GM23338 (cell line): ENCODE data around the gene SLC35G4. TPM values are rescaled to one million over a fixed set of nuclear protein-coding genes. Genes with fewer than 3 reads are reported as not detected.

Experiments used
- ATAC-seq: fragments of 200-7000 bp; cut with Tn5 transposase; 3 replicates; pipeline ENCODE4 v1.9.1; 2020
- DNase-seq: peaks from one replicate; pipeline ENCODE4 v3.0.0-alpha.2; 2015; ENCODE audit warnings: low spot score
- H2AFZ ChIP-seq: fragments of 200-600 bp; sonication (generic); 2 replicates; pipeline ENCODE4 v1.8.0; 2016; ENCODE audit warnings: antibody characterized with exemption, mild to moderate bottlenecking, moderate library complexity
- H3F3A ChIP-seq: fragments of 200-600 bp; sonication (generic); replicated peaks from 2 replicates; pipeline ENCODE4 v1.8.0; 2017; ENCODE audit warnings: antibody characterized with exemption, mixed run types, low read depth
- H3K27ac ChIP-seq: fragments of 200-600 bp; sonication (generic); 2 replicates; pipeline ENCODE4 v1.6.1; 2016; ENCODE audit warnings: low read depth
- H3K27me3 ChIP-seq: fragments of 200-600 bp; sonication (generic); 2 replicates; pipeline ENCODE4 v1.8.0; 2016; ENCODE audit warnings: mild to moderate bottlenecking, mixed run types, moderate library complexity; ENCODE audit not compliant: insufficient read depth
- H3K36me3 ChIP-seq: fragments of 200-600 bp; sonication (generic); 2 replicates; pipeline ENCODE4 v1.8.0; 2016; ENCODE audit warnings: mild to moderate bottlenecking; ENCODE audit not compliant: insufficient read depth
- H3K4me1 ChIP-seq: fragments of 200-600 bp; sonication (generic); 2 replicates; pipeline ENCODE4 v1.8.0; 2016; ENCODE audit warnings: mild to moderate bottlenecking, moderate library complexity; ENCODE audit not compliant: insufficient read depth
- H3K4me2 ChIP-seq: fragments of 200-600 bp; sonication (generic); 2 replicates; pipeline ENCODE4 v1.7.1; 2017; ENCODE audit warnings: mixed run types
- H3K4me3 ChIP-seq: fragments of 200-600 bp; sonication (generic); 2 replicates; pipeline ENCODE4 v1.6.1; 2016; ENCODE audit warnings: mixed run types
- H3K79me2 ChIP-seq: fragments of 200-600 bp; sonication (generic); replicated peaks from 2 replicates; pipeline ENCODE4 v1.8.0; 2017; ENCODE audit warnings: mild to moderate bottlenecking; ENCODE audit not compliant: insufficient read depth
- H3K9me2 ChIP-seq: fragments of 200-600 bp; sonication (generic); 2 replicates; pipeline ENCODE4 v1.8.0; 2017; ENCODE audit not compliant: insufficient read depth
- H4K20me1 ChIP-seq: fragments of 200-600 bp; sonication (generic); replicated peaks from 2 replicates; pipeline ENCODE4 v1.8.0; 2017; ENCODE audit warnings: mild to moderate bottlenecking; ENCODE audit not compliant: insufficient read depth
- H3K27ac Mint-ChIP-seq: 2 replicates; pipeline ENCODE4 v1.8.0; 2020; ENCODE audit warnings: inconsistent platforms, mild to moderate bottlenecking, moderate library complexity, mixed read lengths
- H3K27me3 Mint-ChIP-seq: 3 replicates; pipeline ENCODE4 v1.8.0; 2022; ENCODE audit warnings: low read depth, mild to moderate bottlenecking, moderate library complexity, mixed read lengths, inconsistent platforms; ENCODE audit not compliant: insufficient read depth, poor library complexity
- H3K36me3 Mint-ChIP-seq: 3 replicates; pipeline ENCODE4 v1.8.0; 2021; ENCODE audit warnings: low read depth, mild to moderate bottlenecking, inconsistent platforms, moderate library complexity, mixed read lengths
- H3K4me1 Mint-ChIP-seq: 3 replicates; pipeline ENCODE4 v1.8.0; 2020; ENCODE audit warnings: mild to moderate bottlenecking, inconsistent platforms, mixed read lengths
- H3K4me3 Mint-ChIP-seq: 3 replicates; pipeline ENCODE4 v1.8.0; 2021; ENCODE audit warnings: moderate library complexity, mild to moderate bottlenecking, inconsistent platforms, mixed read lengths
- H3K9me3 Mint-ChIP-seq: 3 replicates; pipeline ENCODE4 v1.8.0; 2020; ENCODE audit warnings: moderate library complexity, mild to moderate bottlenecking, inconsistent platforms, mixed read lengths
- CREB1 ChIP-seq: fragments of 250-450 bp; sonication (Bioruptor Pico); IDR thresholded peaks from 2 replicates; pipeline ENCODE4 v1.5.0; 2020; ENCODE audit warnings: low read depth, mild to moderate bottlenecking, moderate library complexity
- ETS1 ChIP-seq: IDR thresholded peaks from 2 replicates; pipeline ENCODE4 v1.6.1; 2016; ENCODE audit warnings: antibody characterized with exemption
- EZH2 ChIP-seq: fragments of 200-600 bp; sonication (generic); IDR thresholded peaks from one replicate; pipeline ENCODE4 v1.8.0; 2017; ENCODE audit warnings: antibody characterized with exemption, mild to moderate bottlenecking, low read depth; ENCODE audit not compliant: unreplicated experiment
- EZH2phosphoT487 ChIP-seq: fragments of 200-600 bp; sonication (generic); IDR thresholded peaks from one replicate; pipeline ENCODE4 v1.8.1; 2018; ENCODE audit warnings: antibody characterized with exemption; ENCODE audit not compliant: unreplicated experiment
- JUNB ChIP-seq: IDR thresholded peaks from one replicate; pipeline ENCODE4 v1.6.1; 2016; ENCODE audit warnings: antibody characterized with exemption; ENCODE audit not compliant: unreplicated experiment
- NANOG ChIP-seq: IDR thresholded peaks from 2 replicates; pipeline ENCODE4 v1.6.1; 2016; ENCODE audit warnings: antibody characterized with exemption, borderline replicate concordance
- POLR2AphosphoS5 ChIP-seq: IDR thresholded peaks from 2 replicates; pipeline ENCODE4 v1.6.1; 2016; ENCODE audit warnings: antibody characterized with exemption, low read depth
- REST ChIP-seq: IDR thresholded peaks from one replicate; pipeline ENCODE4 v1.6.1; 2018; ENCODE audit warnings: antibody characterized with exemption; ENCODE audit not compliant: unreplicated experiment
- STAT1 ChIP-seq: IDR thresholded peaks from one replicate; pipeline ENCODE4 v1.6.1; 2016; ENCODE audit warnings: antibody characterized with exemption; ENCODE audit not compliant: unreplicated experiment
- ZNF114 ChIP-seq: fragments of 250-450 bp; sonication (Bioruptor Pico); IDR thresholded peaks from 2 replicates; pipeline ENCODE4 v1.5.0; 2020; ENCODE audit warnings: mild to moderate bottlenecking, moderate library complexity
- ZNF331 ChIP-seq: fragments of 250-450 bp; sonication (Bioruptor Pico); IDR thresholded peaks from 2 replicates; pipeline ENCODE4 v1.5.0; 2020; ENCODE audit warnings: low read depth, mild to moderate bottlenecking, moderate library complexity
- ZNF462 ChIP-seq: fragments of 250-450 bp; sonication (Bioruptor Pico); IDR thresholded peaks from 2 replicates; pipeline ENCODE4 v1.5.0; 2020; ENCODE audit warnings: mild to moderate bottlenecking, moderate library complexity
- polyA plus RNA-seq: library from polyadenylated mRNA; unstranded; fragments of >200 nt; fragmentation: Nextera tagmentation; extraction: Ambion mirVana; gene quantifications from 2 replicates; pipeline ENCODE4 v1.2.1, GENCODE V29; 2016
- total RNA-seq: library from RNA; depleted of rRNA; stranded (reverse); fragments of >200 nt; shearing (Covaris generic); gene quantifications from 2 replicates; pipeline ENCODE4 v1.2.3, GENCODE V29; 2014
- TF ChIP-seq, protein P1 (sequence below), 2 experiments: fragments of 200-600 bp in 1 of 2; sonication (generic) in 1 of 2; conservative IDR thresholded peaks; 2 replicates each; pipeline versions ENCODE4 v1.5.1 to v1.6.1; 2016 to 2017; ENCODE audit warnings: antibody characterized with exemption in 2 of 2, low read depth in 2 of 2, mild to moderate bottlenecking in 2 of 2, moderate library complexity in 1 of 2

SLC35G4 gene
- total and polyA plus RNA-seq, 2 experiments from 2014 or later: not detected

GRCh38 chr18:11577271-11578112 is 31.9 kb upstream of the SLC35G4 start:
- Mint-ChIP-seq H3K4me3 (no peak overlapping the region), H3K27ac (no peak overlapping the region), H3K9me3 (no peaks in the 10 kb centered on the region), H3K4me1 (peaks cover 8% of the 10 kb centered on the region; the same call in 2 of the 3 replicates), H3K36me3 (no peaks in the 10 kb centered on the region), H3K27me3 (peaks cover 2% of the 10 kb centered on the region)
- no peaks in the 10 kb centered on the region for H3K4me1 ChIP-seq
- no peaks in the 10 kb centered on the region for H3K27me3 ChIP-seq
- H3K27ac ChIP-seq: no peak overlapping the region
- no peaks in the 10 kb centered on the region for H4K20me1 ChIP-seq
- H3K4me2 ChIP-seq: no peak overlapping the region
- no peaks in the 10 kb centered on the region for H3K79me2 ChIP-seq
- ATAC-seq: no peak
- TF ChIP-seq NANOG (no peak), ZNF331 (CRISPR knock-in tag) (no peak), JUNB (no peak), POLR2AphosphoS5 (no peak), STAT1 (no peak), REST (no peak), ZNF462 (CRISPR knock-in tag) (no peak), EZH2phosphoT487 (no peak), EZH2 (no peak), ETS1 (no peak), CREB1 (CRISPR knock-in tag) (no peak), ZNF114 (CRISPR knock-in tag) (no peak)
- TF ChIP-seq, protein P1, sequence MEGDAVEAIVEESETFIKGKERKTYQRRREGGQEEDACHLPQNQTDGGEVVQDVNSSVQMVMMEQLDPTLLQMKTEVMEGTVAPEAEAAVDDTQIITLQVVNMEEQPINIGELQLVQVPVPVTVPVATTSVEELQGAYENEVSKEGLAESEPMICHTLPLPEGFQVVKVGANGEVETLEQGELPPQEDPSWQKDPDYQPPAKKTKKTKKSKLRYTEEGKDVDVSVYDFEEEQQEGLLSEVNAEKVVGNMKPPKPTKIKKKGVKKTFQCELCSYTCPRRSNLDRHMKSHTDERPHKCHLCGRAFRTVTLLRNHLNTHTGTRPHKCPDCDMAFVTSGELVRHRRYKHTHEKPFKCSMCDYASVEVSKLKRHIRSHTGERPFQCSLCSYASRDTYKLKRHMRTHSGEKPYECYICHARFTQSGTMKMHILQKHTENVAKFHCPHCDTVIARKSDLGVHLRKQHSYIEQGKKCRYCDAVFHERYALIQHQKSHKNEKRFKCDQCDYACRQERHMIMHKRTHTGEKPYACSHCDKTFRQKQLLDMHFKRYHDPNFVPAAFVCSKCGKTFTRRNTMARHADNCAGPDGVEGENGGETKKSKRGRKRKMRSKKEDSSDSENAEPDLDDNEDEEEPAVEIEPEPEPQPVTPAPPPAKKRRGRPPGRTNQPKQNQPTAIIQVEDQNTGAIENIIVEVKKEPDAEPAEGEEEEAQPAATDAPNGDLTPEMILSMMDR (conservative IDR thresholded peaks at IDR 0.05; ENCODE audit: low read depth in 2 of 2): no peak
- H3F3A ChIP-seq: no peaks in the 10 kb centered on the region
- no peak overlapping the region for H3K4me3 ChIP-seq
- H3K9me2 ChIP-seq: no peaks in the 10 kb centered on the region
- no peaks in the 10 kb centered on the region for H3K36me3 ChIP-seq
- DNase-seq: no peak
- no peak overlapping the region for H2AFZ ChIP-seq
